Measurements from ENCODE around the gene CAPN13.

Gene CAPN13

GRCh38 chr2:30761226-30761625, 46.0 kb downstream of the CAPN13 start:
- DNase-seq: no peak

- DNase-seq: no peak
These were observed 47.8 kb downstream of the CAPN13 start for GRCh38 chr2:30759481-30759880.

- DNase-seq: no peak
These were observed 49.0 kb downstream of the CAPN13 start for GRCh38 chr2:30758191-30758651.

- DNase-seq: no peak
These were observed 49.5 kb downstream of the CAPN13 start for GRCh38 chr2:30757749-30758148.

- no peak for DNase-seq
These were observed 50.3 kb downstream of the CAPN13 start for GRCh38 chr2:30756971-30757370.

- DNase-seq: no peak
These were observed 51.1 kb downstream of the CAPN13 start for GRCh38 chr2:30756051-30756719.

- no peak for DNase-seq
These were observed 53.6 kb downstream of the CAPN13 start for GRCh38 chr2:30753630-30754029.

GRCh38 chr2:30752811-30753210, 54.4 kb downstream of the CAPN13 start:
- DNase-seq: no peak

GRCh38 chr2:30747206-30747605, 60.0 kb downstream of the CAPN13 start:
- DNase-seq: no peak

- DNase-seq: no peak
These were observed 62.4 kb downstream of the CAPN13 start for GRCh38 chr2:30744823-30745222.

- DNase-seq: no peak
These were observed 65.7 kb downstream of the CAPN13 start for GRCh38 chr2:30741576-30741975.

GRCh38 chr2:30738141-30738911, 68.9 kb downstream of the CAPN13 start:
- DNase-seq: no peak

- DNase-seq: no peak
These were observed 70.0 kb downstream of the CAPN13 start for GRCh38 chr2:30737326-30737610.

GRCh38 chr2:30736461-30737325, 70.6 kb downstream of the CAPN13 start:
- no peak for DNase-seq

- no peak for DNase-seq
These were observed 73.2 kb downstream of the CAPN13 start for GRCh38 chr2:30733876-30734520.

GRCh38 chr2:30732876-30733275, 74.4 kb downstream of the CAPN13 start:
- no peak for DNase-seq

GRCh38 chr2:30732376-30732775, 74.9 kb downstream of the CAPN13 start:
- DNase-seq: no peak

GRCh38 chr2:30731706-30732105, 75.5 kb downstream of the CAPN13 start:
- no peak for DNase-seq

GRCh38 chr2:30730736-30731647, 76.3 kb downstream of the CAPN13 start:
- DNase-seq: no peak

- DNase-seq: no peak
These were observed 78.2 kb downstream of the CAPN13 start for GRCh38 chr2:30729031-30729430.

- no peak for DNase-seq
These were observed 84.1 kb downstream of the CAPN13 start for GRCh38 chr2:30722936-30723725.
